Activated B cell treated with CpG ODN at 0.5 μM for 24 hours (primary cell): ENCODE data around the gene HOOK2. TPM values are rescaled to one million over a fixed set of nuclear protein-coding genes. Genes with fewer than 3 reads are reported as not detected.

ENCODE experiments used
- ATAC-seq: fragments of 200-7000 bp; cut with Tn5 transposase; one replicate; pipeline ENCODE4 v1.10.0; 2021; ENCODE audit warnings: low read depth, mild to moderate bottlenecking, moderate library complexity
- CTCF ChIA-PET: fragments of 350-600 bp; sonication (Branson Sonifier 250); formaldehyde crosslinking; loops from one replicate; lab custom pipeline; 2021; ENCODE audit warnings: antibody characterized with exemption; lab: Charles Lee
- POLR2A ChIA-PET: fragments of 350-600 bp; sonication (Branson Sonifier 250); formaldehyde crosslinking; loops from one replicate; lab custom pipeline; 2021; ENCODE audit warnings: antibody characterized with exemption; lab: Charles Lee
- DNase-seq: peaks from one replicate; pipeline ENCODE4 v3.0.0; 2022
- H3K27ac Mint-ChIP-seq: one replicate; pipeline ENCODE4 v1.8.0; 2020; ENCODE audit warnings: mixed read lengths
- H3K27me3 Mint-ChIP-seq: one replicate; pipeline ENCODE4 v1.8.0; 2021; ENCODE audit warnings: mixed read lengths
- H3K36me3 Mint-ChIP-seq: one replicate; pipeline ENCODE4 v1.8.0; 2021; ENCODE audit warnings: low read depth, mixed read lengths
- H3K4me1 Mint-ChIP-seq: one replicate; pipeline ENCODE4 v1.8.0; 2021; ENCODE audit warnings: mixed read lengths
- H3K4me3 Mint-ChIP-seq: one replicate; pipeline ENCODE4 v1.8.0; 2020; ENCODE audit warnings: mild to moderate bottlenecking, mixed read lengths
- H3K9me3 Mint-ChIP-seq: one replicate; pipeline ENCODE4 v1.8.0; 2020; ENCODE audit warnings: mixed read lengths
- CTCF ChIP-seq: fragments of 200-600 bp; IDR thresholded peaks from one replicate; pipeline ENCODE4 v1.8.0; 2022; ENCODE audit warnings: antibody characterized with exemption, mild to moderate bottlenecking
- intact Hi-C: fragments of 100-400 bp; cut with micrococcal nuclease; formaldehyde crosslinking; loops from one replicate; pipeline ENCODE4 v1.15.1; 2024
- total RNA-seq: library from RNA; stranded (reverse); gene quantifications from 2 replicates; pipeline ENCODE4 v1.2.3, GENCODE V29; 2022

HOOK2 gene
- total RNA-seq, 1 donor from 2014 or later: 21.2 TPM

GRCh38 chr19:12770922-12771321, 4.4 kb downstream of the HOOK2 start:
- intact Hi-C loops: no loop called here
- H3K36me3 Mint-ChIP-seq: no peaks in the 10 kb centered on the region
- H3K4me3 Mint-ChIP-seq: no peak overlapping the region
- POLR2A ChIA-PET: interaction anchor here (7.4 kb wide), 1 partner anchor 23 kb away, joined by 80 read pairs; the partner anchor contains the start of gene JUNB
- DNase-seq: no peak
- H3K27ac Mint-ChIP-seq: no peak overlapping the region
- peaks cover 22% of the 10 kb centered on the region for H3K4me1 Mint-ChIP-seq
- H3K27me3 Mint-ChIP-seq: no peaks in the 10 kb centered on the region
- CTCF ChIA-PET: interaction anchor here (0.9 to 9.1 kb wide), 2 partner anchors 9 to 25 kb away, joined by 3 to 278 read pairs; partner anchors contain the start of gene JUNB
- no peaks in the 10 kb centered on the region for H3K9me3 Mint-ChIP-seq
- TF ChIP-seq CTCF: no peak
- ATAC-seq: no peak

- intact Hi-C loops: no loop called here
- peak; percentile 55 for DNase-seq
- no peaks in the 10 kb centered on the region for H3K27me3 Mint-ChIP-seq
- no peak overlapping the region for H3K27ac Mint-ChIP-seq
- H3K36me3 Mint-ChIP-seq: no peaks in the 10 kb centered on the region
- POLR2A ChIA-PET: interaction anchor here (0.6 to 7.4 kb wide), 4 partner anchors 25 to 38 kb away, joined by 3 to 80 read pairs (median 5); partner anchors contain the start of genes JUNB, PRDX2 and THSD8
- H3K9me3 Mint-ChIP-seq: no peaks in the 10 kb centered on the region
- peak; percentile 91 for ATAC-seq
- TF ChIP-seq CTCF: no peak
- H3K4me3 Mint-ChIP-seq: no peak overlapping the region
- H3K4me1 Mint-ChIP-seq: peaks cover 19% of the 10 kb centered on the region
- CTCF ChIA-PET: interaction anchor here (1.0 to 13.6 kb wide), 2 partner anchors 26 to 78 kb away, joined by 5 to 280 read pairs; partner anchors contain the start of gene JUNB
Observed at GRCh38 chr19:12769689-12770088, 5.7 kb downstream of the HOOK2 start.

- Mint-ChIP-seq H3K9me3 (no peaks in the 10 kb centered on the region), H3K4me1 (peaks cover 12% of the 10 kb centered on the region), H3K27me3 (no peaks in the 10 kb centered on the region), H3K4me3 (no peak overlapping the region), H3K27ac (no peak overlapping the region), H3K36me3 (no peaks in the 10 kb centered on the region)
- no peak for DNase-seq
- no peak for TF ChIP-seq CTCF
- intact Hi-C loops: no loop called here
- no peak for ATAC-seq
- ChIA-PET POLR2A (interaction anchor here (0.5 to 7.4 kb wide), 2 partner anchors 27 to 1391 kb away, joined by 4 to 80 read pairs; partner anchors contain the start of gene JUNB), CTCF (interaction anchor here (10.3 to 13.6 kb wide), 2 partner anchors 28 to 80 kb away, joined by 149 to 280 read pairs; partner anchors contain the start of gene JUNB)
Observed at GRCh38 chr19:12767666-12768065, 7.7 kb downstream of the HOOK2 start.

- ChIA-PET CTCF (interaction anchor here (1.2 to 13.6 kb wide), 4 partner anchors 10 to 123 kb away, joined by 3 to 280 read pairs (median 77); partner anchors contain the start of genes GCDH and JUNB), POLR2A (interaction anchor here (0.5 to 7.4 kb wide), 2 partner anchors 27 to 1390 kb away, joined by 4 to 80 read pairs; partner anchors contain the start of gene JUNB)
- intact Hi-C loops: no loop called here
- Mint-ChIP-seq H3K4me1 (peaks cover 12% of the 10 kb centered on the region), H3K4me3 (no peak overlapping the region), H3K27ac (no peak overlapping the region), H3K9me3 (no peaks in the 10 kb centered on the region), H3K27me3 (no peaks in the 10 kb centered on the region), H3K36me3 (no peaks in the 10 kb centered on the region)
- TF ChIP-seq CTCF: no peak
- ATAC-seq (no peak), DNase-seq (no peak)
Observed at GRCh38 chr19:12767150-12767549, 8.2 kb downstream of the HOOK2 start.

- H3K27ac Mint-ChIP-seq: no peak overlapping the region
- H3K9me3 Mint-ChIP-seq: no peaks in the 10 kb centered on the region
- peak overlapping the region; percentile 32 for H3K4me3 Mint-ChIP-seq
- DNase-seq (peak; percentile 84), ATAC-seq (peak; percentile 68)
- TF ChIP-seq CTCF: peak; percentile 34
- no peaks in the 10 kb centered on the region for H3K27me3 Mint-ChIP-seq
- CTCF ChIA-PET: interaction anchor here (0.6 to 13.6 kb wide), 17 partner anchors 9 to 295 kb away, joined by 3 to 280 read pairs (median 3); partner anchors contain the start of genes FBXW9, GCDH, JUNB and RNASEH2A
- peaks cover 12% of the 10 kb centered on the region for H3K4me1 Mint-ChIP-seq
- intact Hi-C loops: loop anchor here (1.0 kb wide), 3 partner anchors 11 to 81 kb away; no protein-coding TSS in a partner anchor
- H3K36me3 Mint-ChIP-seq: no peaks in the 10 kb centered on the region
- POLR2A ChIA-PET: interaction anchor here (0.6 to 7.4 kb wide), 7 partner anchors 16 to 81 kb away, joined by 3 to 80 read pairs (median 6); partner anchors contain the start of genes JUNB and RNASEH2A
Observed at GRCh38 chr19:12766051-12766521, 9.3 kb downstream of the HOOK2 start.
